ENCODE data around the gene ZNF775.

The ZNF775 gene

DNA sequence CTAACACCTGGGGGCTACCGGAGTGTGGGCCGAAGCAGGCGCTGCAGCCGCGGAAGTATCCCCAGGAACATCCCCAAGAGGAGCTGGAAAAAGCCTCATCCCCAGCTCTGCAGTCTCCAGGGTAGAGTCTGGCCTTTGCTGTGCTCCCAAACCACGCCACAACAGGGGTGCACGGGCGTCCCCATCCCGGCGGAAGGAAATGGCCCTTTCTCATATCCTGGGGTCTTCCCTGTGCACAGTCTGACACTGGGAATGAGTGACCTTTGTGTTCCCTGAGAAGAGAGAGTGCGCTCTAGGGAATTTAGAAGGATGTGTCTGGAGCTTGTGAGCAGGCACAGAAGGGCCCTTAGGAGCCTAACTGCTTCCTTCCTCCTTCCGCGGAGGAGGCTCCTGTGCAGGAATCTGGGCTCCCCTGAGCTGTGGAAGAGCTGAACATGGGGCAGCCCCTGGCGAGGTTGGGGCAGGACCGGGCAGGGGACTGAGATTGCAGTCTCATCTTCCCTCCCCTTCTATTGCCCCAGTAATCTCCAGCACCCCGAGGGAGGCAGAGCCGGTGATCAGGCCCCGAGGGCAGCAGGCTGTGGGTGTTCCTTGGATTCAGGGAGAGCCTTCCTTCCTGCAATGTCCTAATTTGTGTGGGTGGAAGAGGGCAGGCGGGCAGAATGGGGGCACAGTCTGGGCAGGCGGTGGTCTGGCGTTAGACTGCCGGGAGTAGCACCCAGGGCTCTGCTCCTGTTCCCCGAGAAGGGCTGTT is 9.2 kb upstream of the ZNF775 start:
- DNase-seq, result no peak

DNA sequence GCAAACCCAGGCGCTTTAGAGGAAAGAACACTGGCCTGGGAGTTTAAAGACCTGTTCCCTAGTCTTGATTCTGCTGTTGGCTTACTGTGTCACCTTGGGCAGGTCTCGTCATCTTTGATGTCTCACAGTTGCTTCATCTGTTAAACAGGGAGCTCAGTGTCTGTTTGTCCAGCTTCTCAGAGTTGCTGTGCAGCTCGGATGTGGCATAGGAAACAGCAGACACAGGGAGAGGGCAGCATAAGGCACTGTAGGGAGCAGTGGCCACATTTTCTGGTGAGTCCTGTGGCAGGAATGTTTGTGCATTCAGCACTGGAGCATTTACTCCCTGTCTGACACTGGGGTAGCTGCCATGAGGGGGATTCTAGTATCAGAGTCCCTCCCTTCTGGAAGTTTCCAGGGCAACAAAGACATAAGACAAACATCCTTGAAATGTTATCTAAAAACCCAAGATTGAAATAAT is 8.5 kb upstream of the ZNF775 start:
- DNase-seq, result no peak

DNA sequence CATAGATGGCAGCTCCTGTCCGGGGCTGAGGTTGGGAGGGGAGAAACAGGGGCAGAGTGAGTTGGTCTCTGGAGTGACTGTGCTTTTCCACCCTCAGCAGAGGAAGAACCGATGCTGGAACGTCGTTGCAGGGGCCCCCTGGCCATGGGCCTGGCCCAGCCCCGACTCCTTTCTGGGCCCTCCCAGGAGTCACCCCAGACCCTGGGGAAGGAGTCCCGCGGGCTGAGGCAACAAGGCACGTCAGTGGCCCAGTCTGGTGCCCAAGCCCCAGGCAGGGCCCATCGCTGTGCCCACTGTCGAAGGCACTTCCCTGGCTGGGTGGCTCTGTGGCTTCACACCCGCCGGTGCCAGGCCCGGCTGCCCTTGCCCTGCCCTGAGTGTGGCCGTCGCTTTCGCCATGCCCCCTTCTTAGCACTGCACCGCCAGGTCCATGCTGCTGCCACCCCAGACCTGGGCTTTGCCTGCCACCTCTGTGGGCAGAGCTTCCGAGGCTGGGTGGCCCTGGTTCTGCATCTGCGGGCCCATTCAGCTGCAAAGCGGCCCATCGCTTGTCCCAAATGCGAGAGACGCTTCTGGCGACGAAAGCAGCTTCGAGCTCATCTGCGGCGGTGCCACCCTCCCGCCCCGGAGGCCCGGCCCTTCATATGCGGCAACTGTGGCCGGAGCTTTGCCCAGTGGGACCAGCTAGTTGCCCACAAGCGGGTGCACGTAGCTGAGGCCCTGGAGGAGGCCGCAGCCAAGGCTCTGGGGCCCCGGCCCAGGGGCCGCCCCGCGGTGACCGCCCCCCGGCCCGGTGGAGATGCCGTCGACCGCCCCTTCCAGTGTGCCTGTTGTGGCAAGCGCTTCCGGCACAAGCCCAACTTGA is 7.8 kb upstream of the ZNF775 start:
- no peak for DNase-seq

DNA sequence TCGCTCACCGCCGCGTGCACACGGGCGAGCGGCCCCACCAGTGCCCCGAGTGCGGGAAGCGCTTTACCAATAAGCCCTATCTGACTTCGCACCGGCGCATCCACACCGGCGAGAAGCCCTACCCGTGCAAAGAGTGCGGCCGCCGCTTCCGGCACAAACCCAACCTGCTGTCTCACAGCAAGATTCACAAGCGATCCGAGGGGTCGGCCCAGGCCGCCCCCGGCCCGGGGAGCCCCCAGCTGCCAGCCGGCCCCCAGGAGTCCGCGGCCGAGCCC is 7.2 kb upstream of the ZNF775 start:
- DNase-seq, result no peak

DNA sequence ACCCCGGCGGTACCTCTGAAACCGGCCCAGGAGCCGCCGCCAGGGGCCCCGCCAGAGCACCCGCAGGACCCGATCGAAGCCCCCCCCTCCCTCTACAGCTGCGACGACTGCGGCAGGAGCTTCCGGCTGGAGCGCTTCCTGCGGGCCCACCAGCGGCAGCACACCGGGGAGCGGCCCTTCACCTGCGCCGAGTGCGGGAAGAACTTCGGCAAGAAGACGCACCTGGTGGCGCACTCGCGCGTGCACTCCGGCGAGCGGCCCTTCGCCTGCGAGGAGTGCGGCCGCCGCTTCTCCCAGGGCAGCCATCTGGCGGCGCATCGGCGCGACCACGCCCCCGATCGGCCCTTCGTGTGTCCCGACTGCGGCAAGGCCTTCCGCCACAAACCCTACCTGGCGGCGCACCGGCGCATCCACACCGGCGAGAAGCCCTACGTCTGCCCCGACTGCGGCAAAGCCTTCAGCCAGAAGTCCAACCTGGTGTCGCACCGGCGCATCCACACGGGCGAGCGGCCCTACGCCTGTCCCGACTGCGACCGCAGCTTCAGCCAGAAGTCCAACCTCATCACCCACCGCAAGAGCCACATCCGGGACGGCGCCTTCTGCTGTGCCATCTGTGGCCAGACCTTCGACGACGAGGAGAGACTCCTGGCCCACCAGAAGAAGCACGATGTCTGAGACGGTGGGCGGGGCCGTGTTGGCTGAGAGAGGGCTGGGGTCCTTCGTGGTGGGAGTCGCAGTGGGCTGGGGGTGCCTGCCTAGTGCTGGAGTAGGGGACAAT is 6.7 kb upstream of the ZNF775 start:
- no peak for DNase-seq

DNA sequence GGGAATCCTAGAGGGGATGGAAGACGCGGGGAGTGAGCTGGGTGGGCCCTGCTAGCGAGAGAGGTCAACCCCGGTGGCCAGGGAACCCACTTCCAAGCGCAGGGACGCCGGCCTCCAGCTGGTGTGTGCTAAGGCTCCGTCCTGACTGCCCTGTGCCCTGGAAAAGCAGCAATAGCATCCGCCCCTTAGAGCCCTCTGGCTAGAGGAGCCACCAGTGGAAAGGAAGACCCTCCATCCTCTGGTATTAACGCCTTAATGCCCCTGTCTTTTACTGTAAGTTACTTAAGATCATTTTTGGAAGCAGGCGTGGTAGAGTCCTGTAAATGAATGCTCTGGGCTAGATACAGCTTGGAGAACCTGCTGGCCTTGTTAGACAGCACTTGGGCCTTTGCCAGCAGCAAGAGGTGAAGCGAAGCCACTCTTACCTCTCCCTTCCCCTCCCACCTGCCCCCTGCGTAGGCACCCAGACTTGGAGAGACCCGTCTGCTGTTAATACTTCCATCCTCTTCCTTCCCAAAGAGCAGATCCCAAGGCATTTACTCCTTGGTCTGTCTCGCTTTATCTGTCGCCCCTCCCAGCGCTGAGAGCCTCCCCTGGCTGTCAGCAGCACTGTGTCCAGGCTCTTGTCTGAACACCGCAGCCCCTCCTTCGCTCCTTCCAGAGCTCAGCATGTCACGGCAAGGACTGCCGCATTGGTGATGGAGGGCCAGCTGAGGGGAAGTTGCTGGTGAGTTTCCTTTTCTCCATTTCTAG is 5.9 kb upstream of the ZNF775 start:
- DNase-seq, result no peak

DNA sequence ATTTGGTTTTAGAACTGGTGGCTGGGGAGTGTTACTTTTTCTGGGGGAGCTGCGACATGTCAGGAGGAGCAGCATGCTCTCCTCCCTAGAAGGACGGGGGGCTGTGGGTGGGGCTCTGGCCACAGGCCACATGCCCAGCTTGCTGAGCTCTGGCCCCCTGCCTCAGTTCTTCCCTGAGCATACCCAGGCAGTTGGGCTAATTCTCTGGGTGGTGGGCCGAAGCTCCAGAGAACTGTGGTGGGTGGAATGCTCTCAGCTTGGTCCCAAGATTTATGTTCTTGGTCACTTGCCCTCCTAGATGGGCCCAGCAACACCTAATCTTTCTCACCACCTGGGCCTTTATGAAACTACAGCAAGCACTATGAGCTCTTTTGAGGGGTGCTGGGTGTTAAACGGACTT is 5.1 kb upstream of the ZNF775 start:
- no peak for DNase-seq

DNA sequence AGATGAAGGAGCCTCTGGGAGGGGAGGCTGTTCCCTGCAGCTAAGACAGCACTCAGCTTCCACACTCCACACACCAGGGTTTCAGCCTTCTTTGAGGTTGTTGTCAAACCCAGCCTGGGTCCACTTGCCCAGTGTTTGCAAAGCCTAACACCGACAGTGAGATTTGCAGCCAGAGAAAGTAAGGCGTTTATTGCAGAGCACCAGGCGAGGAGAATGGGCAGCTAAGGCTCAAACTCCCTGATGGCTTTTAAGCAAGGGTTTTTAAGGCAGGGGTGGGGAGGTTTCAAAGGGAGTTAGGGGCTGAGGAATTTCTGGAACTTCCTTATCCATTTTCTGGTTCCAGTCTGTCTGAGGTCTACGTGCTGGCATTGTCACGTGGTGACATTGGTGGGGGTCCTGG is 4.7 kb upstream of the ZNF775 start:
- no peak for DNase-seq

DNA sequence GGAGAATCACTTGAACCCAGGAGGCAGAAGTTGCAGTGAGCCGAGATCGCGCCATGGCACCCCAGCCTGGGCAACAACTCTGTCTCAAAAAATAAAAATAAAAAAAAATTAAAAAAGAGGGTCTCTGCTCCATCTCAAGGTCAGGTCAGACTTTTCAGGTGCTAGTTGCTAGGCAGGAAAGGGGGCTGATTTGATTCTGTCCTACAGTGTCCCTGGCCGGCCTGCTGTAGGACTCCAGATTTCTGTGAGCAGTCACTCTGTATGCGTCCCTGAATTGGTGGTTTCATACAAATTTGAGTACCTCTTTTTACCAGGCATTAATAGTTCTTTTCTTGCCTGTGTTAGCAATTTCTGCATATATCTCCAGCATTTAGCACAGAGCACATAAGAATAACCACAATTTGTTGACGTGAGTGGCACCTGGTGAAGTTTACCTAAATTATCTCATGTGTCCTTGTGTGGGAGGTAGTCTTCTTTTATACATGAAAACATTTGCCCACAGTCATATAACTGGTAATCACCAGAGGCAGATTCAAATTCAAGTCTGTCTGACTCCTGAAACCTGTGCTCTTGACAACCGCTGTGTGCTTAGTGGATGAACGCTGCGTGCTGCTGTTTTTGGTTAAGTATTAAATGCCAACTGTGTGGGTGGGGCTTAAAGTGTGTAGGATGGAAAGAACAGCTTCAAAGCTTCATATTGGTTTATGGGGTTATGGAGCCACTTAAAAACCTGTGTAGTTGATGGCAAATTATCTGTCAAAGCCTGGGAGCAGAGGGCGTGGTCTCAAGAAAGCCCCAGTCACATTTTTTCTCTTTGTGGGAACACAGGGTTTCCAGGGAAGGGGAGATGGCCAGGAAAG is 3.2 kb upstream of the ZNF775 start:
- DNase-seq, result peak; percentile 41

DNA sequence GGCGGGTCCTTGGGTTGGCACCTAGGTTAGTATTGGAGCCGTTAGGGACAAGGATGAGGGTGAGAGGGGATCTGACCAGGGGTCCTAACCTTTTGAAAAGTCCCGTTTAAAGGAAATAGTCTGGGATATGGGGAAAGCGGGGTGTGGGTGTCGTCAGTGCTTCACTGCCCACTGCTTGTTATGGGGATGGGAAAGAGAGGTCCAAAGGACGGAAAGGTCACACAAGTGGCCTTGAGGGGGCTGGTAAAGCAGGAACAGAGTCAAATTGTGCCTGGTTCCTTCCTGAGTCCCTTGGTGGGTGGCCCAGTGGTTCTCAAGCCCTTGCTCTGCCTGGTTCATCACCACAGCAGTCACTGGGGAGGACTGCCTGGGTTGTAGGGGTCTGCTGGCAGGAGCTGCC is 2.6 kb upstream of the ZNF775 start:
- DNase-seq, result no peak

DNA sequence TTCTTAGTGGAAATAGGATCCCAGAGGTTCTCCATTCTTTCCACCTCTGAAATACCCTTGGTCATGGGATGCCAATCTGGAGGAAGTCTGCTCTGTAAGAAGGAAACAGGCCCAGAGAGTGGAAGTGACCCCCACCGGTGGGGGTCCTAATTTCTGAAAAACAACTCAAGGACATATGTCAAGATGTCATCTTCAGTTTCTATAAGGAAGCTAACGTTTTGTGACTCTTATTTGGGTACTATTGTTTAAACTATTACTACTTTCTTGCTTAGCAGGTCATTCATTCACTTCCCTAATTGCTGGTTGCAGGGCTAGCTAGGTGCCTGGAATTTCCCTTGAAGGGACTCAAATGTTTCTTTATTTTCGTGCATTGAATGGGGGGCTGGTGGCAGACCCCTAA is 1.9 kb upstream of the ZNF775 start:
- no peak for DNase-seq

DNA sequence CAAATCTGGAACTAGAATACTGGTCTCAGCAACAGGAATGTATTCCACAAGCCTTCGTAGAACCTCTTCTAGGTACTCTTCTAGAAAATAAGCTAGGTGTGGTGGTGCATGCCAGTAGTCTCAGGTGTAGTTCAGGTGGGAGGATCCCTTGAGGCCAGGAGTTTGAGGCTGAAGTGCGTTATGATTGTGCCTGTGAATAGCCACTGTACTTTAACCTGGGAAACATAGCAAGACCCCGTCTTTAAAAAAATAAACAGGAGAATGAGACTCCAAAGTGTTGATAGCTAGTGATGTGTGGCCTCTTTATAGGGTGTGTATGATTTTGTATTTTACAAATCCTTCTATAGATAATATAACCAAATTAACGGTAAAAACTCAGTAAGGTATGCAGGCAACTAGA is 1.5 kb upstream of the ZNF775 start:
- no peak for DNase-seq

DNA sequence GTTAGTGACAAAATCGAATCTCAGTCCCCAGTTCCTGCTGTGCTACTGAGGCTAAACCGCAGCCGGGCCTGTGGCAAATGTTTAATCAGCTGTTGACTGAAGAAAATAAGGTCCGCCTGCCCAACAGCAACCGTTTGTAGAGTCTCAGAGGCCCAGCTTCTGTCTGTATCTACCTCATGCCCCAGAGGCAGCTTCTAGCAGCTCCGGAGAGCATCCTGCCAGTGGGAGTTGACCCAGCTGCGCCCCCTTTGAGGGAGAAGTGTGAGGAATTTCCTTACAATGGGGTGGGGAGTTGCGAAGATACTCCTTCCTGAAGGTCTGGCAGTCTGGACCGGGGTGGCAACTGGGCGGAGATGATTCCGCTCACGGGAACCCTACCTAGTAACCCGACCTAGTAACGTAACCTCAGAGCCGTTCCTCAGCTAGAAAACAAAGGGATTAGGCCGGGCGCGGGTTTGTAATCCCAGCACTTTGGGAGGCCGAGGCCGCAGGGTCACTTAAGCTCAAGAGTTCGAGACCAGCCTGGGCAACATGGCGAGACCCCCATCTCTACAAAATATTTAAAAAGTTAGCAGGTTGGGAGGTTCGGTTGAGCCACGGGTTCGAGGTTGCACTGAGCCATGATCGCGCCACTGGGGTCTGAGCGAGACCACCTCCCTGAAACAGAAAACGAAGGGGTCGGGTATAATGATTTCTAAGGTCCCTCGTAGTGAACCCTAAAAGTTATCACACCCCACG is 846 bp upstream of the ZNF775 start:
- peak; percentile 37 for DNase-seq

DNA sequence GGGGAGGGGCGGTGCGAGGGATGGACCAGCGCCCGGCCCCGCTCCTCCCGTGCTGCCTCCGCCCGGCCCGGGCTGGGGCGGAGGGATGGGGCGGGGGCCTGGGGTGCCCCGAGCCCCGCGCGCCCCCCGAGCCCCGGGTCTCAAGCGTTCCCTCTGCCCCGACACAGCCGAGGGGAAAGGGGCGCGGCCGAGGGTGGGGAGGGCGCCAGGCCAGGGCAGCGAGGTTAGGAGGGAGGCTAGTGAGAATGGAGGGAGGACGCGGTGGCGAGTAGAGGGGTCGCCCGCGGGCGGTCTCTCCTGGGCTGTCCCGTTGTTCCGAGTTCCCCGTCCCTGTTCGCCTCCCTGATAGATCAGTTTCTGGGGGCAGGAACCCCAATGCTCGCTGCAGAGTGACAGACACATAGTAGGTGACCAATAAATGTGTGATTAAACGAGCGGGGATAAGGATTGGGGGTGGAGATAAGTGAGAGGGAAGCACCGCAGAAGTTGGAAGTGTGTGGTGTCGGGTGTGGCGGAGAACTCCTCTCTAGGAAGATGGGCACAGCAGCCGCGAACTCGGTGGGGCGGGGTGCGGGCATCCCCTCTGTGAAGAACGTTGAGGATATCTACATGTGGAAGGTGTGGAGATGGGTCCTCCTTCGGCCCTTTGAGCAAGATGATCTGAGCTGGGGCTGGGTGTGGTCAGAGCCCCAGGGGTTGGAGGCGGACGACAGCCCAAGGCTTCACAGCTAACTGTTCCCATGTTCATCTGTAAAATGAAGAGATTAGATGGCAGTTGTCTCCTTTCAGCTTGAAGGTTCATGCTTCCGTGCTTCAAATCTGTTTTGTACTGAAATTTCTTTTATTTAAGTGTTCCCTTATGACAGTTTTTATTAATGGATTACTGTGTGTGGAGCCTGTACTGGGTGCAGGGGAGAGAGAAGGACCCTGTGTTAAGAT is 580 bp downstream of the ZNF775 start:
- DNase-seq, result no peak

DNA sequence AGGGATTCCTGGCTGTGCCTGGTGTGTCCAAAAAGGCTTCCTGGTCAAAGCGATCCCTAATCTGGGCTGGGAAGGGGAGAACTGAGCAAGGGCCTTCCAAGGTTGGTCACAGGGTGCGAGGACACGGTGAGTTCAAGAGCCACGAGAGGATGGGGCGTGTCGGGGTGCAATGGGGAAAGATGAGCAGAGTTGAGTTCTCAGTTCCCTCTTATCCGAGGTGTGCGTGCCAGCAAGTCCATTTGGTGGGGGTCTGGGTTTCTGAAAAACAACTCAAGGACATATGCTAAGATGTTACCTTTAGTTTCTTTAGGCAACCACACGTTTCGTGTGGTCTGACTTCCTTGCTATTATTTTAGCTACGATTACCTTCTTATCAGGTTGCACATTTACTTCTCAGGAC is 1.3 kb downstream of the ZNF775 start:
- DNase-seq, result no peak

DNA sequence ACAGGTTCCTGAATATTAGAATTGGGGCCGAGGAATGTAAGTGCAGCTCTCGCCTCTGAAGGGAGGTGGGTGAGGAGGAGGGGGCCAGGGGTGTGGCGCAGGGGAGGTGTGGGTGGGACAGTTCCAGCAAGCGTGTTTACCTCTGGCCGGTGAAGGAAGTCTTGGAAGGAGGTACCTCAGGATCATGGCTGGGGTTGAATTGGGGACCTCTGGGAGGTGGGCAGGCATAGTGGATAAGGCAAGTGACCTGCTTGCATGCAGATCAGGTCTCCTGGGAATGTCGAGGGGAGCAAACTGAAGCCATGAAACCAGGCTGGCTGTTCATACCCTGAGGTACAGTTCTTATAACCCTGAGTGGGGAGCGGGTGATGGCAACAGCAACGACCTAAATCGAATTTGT is 2.0 kb downstream of the ZNF775 start:
- no peak for DNase-seq

DNA sequence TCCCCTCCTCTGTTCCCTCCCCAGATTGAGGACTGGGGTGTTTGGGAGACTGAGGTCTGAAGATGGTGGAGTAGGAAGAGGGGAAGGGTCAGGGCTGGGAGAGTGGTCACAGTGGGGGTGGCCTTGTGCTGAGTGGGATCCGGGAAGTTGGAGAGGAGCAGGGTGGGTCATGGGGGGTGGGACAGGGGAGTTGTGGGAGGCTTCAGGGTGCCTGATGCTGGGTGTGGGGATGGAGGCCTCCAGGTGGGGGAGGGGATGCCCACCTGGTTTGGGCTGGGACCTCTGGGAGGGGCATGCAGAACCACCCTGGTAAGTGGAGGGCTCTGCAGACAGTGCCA is 2.6 kb downstream of the ZNF775 start:
- DNase-seq, result no peak

DNA sequence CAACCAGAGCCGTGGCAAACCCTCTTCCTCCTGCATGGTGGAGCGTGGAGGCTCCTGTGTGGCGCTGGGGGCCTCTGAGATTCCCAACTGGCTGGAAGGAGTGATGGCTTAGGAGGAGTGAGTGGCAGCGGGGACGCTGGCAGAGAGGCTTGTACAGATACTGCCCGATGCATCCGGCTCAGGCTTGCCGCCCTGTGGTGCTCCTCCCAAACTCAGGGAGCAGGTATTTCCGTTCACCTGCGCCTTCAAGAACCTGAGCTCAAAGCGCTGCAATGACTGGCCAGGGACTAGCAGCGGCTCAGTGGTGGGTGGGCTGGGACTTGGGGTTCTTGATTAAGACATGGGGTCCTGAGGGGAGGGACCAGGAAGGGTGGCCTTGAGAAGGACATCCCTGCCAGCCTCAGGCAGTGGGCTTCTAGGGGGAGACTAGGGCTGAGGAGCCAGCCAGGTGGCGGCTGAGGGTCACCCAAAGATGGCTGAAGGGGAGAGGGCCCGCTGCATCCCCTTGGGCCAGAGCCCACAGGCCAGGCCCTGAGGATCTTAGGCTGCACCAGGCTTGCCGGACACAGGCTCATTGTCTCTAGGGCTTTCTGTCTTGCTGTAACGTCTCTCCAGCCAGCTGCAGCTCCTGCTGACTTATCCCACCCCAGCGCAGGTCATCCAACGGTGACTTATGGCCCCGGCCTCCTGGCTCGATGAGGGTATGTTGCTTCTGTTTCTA is 3.2 kb downstream of the ZNF775 start:
- DNase-seq, result no peak

DNA sequence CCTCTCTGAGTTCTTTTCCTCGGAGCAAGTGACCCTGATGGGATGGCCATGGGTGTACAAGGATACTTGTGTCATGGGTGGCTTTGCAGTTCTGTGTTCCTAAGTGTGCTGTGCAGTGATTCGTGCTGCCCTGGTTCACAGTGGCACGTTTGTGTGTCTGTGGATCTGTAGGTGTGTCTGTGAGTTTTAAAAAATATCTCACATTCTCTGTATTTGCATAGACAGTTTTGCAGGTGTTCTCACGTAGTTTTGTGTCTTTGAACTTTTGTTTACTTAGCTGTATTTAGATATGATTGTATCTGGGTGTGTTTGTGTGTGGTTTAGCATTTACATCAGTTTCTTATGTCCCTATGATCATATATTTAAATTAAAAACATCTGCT is 3.7 kb downstream of the ZNF775 start:
- DNase-seq, result no peak
